Neuronal stem cell (in vitro differentiated cells): Measurements from ENCODE around the gene GASK1A.

Experiments
- DNase-seq: peaks from one replicate; pipeline ENCODE4 v3.0.0-alpha.2; 2013; ENCODE audit warnings: low spot score
- H2AFZ ChIP-seq: one replicate; pipeline ENCODE4 v1.6.1; 2013; ENCODE audit warnings: mild to moderate bottlenecking, low read length, inconsistent platforms
- H2AK5ac ChIP-seq: 2 replicates; pipeline ENCODE4 v1.6.1; 2013; ENCODE audit warnings: low read depth, mild to moderate bottlenecking, inconsistent platforms, low read length, moderate library complexity, mixed read lengths
- H2BK120ac ChIP-seq: 2 replicates; pipeline ENCODE4 v1.6.1; 2013; ENCODE audit warnings: low read depth, mild to moderate bottlenecking, inconsistent platforms, low read length, moderate library complexity, mixed read lengths
- H2BK12ac ChIP-seq: one replicate; pipeline ENCODE4 v1.6.1; 2013; ENCODE audit warnings: low read length, inconsistent platforms
- H2BK15ac ChIP-seq: 2 replicates; pipeline ENCODE4 v1.6.1; 2013; ENCODE audit warnings: mild to moderate bottlenecking, low read length, inconsistent platforms, mixed read lengths
- H2BK5ac ChIP-seq: one replicate; pipeline ENCODE4 v1.6.1; 2013; ENCODE audit warnings: inconsistent platforms, mild to moderate bottlenecking, low read length, moderate library complexity
- H3K14ac ChIP-seq: one replicate; pipeline ENCODE4 v1.6.1; 2013; ENCODE audit warnings: low read length, inconsistent platforms
- H3K18ac ChIP-seq: 2 replicates; pipeline ENCODE4 v1.6.1; 2013; ENCODE audit warnings: low read length, inconsistent platforms
- H3K23ac ChIP-seq: 2 replicates; pipeline ENCODE4 v1.6.1; 2013; ENCODE audit warnings: low read depth, mild to moderate bottlenecking, mixed read lengths, low read length, inconsistent platforms; ENCODE audit not compliant: poor library complexity
- H3K27ac ChIP-seq: replicated peaks from 3 replicates; pipeline ENCODE4 v1.5.1; 2013; ENCODE audit warnings: low read length, inconsistent platforms
- H3K27me3 ChIP-seq, 3 experiments: 2 replicates each; pipeline ENCODE4 v1.6.1; 2013; ENCODE audit warnings: low read length in 3 of 3, mild to moderate bottlenecking in 2 of 3, inconsistent platforms in 1 of 3, low read depth in 1 of 3, mixed read lengths in 1 of 3, moderate library complexity in 1 of 3; ENCODE audit not compliant: control insufficient read depth in 3 of 3, insufficient read depth in 3 of 3
- H3K36me3 ChIP-seq, 2 donors: replicated peaks in 1 of 2; 2 replicates each; pipeline ENCODE4 v1.6.1; 2013; ENCODE audit warnings: low read length in 2 of 2; ENCODE audit not compliant: control insufficient read depth in 2 of 2, insufficient read depth in 2 of 2
- H3K4ac ChIP-seq: 2 replicates; pipeline ENCODE4 v1.6.1; 2013; ENCODE audit warnings: inconsistent platforms, mild to moderate bottlenecking, low read length, moderate library complexity
- H3K4me1 ChIP-seq, 2 donors: 1 replicate in 1 of 2; 2 replicates in 1 of 2; pipeline ENCODE4 v1.6.1; 2013; ENCODE audit warnings: low read length in 2 of 2, low read depth in 1 of 2; ENCODE audit not compliant: control insufficient read depth in 2 of 2, insufficient read depth in 1 of 2
- H3K4me2 ChIP-seq: one replicate; pipeline ENCODE4 v1.6.1; 2013; ENCODE audit warnings: mild to moderate bottlenecking, low read length, inconsistent platforms; ENCODE audit not compliant: insufficient read depth, poor library complexity, severe bottlenecking
- H3K4me3 ChIP-seq, 2 donors: 2 replicates each; pipeline ENCODE4 v1.5.1; 2013; ENCODE audit warnings: low read length in 2 of 2, mild to moderate bottlenecking in 2 of 2, inconsistent platforms in 1 of 2, moderate library complexity in 1 of 2
- H3K79me1 ChIP-seq: one replicate; pipeline ENCODE4 v1.6.1; 2013; ENCODE audit warnings: low read depth, mild to moderate bottlenecking, inconsistent platforms, low read length, moderate library complexity
- H3K9ac ChIP-seq: one replicate; pipeline ENCODE4 v1.6.1; 2013; ENCODE audit warnings: mild to moderate bottlenecking, low read depth, low read length, inconsistent platforms; ENCODE audit not compliant: poor library complexity
- H3K9me3 ChIP-seq, 2 donors: replicated peaks in 1 of 2; 2 replicates each; pipeline versions ENCODE3 to v1.6.1; 2013; ENCODE audit warnings: low read length in 2 of 2, mild to moderate bottlenecking in 2 of 2, inconsistent platforms in 1 of 2, low read depth in 1 of 2, mixed read lengths in 1 of 2, moderate library complexity in 1 of 2; ENCODE audit not compliant: control insufficient read depth in 2 of 2, insufficient read depth in 1 of 2
- H4K8ac ChIP-seq: one replicate; pipeline ENCODE4 v1.6.1; 2013; ENCODE audit warnings: low read depth, mild to moderate bottlenecking, inconsistent platforms, low read length, moderate library complexity
- H4K91ac ChIP-seq: one replicate; pipeline ENCODE4 v1.6.1; 2013; ENCODE audit warnings: low read length, low read depth, mild to moderate bottlenecking, inconsistent platforms; ENCODE audit not compliant: poor library complexity
- WGBS, 2 donors: extraction: QIAGEN DNeasy Blood & Tissue Kit; methylation state at CpG; one replicate each; pipeline ENCODE4 v1.1.7; 2013; ENCODE audit warnings: missing lambda C conversion rate in 2 of 2, mixed read lengths in 1 of 2; ENCODE audit not compliant: insufficient read length in 2 of 2, insufficient replicate concordance in 1 of 2; ENCODE audit errors: extremely low coverage in 2 of 2; 5-methylcytosine and 5-hydroxymethylcytosine counted together

The GASK1A gene

GRCh38 chr3:43048470-43048869 is 69.4 kb downstream of the GASK1A start:
- Histone ChIP-seq H2BK5ac (no peak overlapping the region), H3K27me3 (no peaks in the 10 kb centered on the region), H3K9me3 (peaks cover 0 to 16% of the 10 kb centered on the region in 2 donors), H3K4ac (no peak overlapping the region), H4K8ac (no peak overlapping the region), H2AFZ (no peak overlapping the region), H2BK120ac (no peak overlapping the region), H3K27ac (no peak overlapping the region), H3K18ac (no peak overlapping the region), H3K4me3 (no peak overlapping the region), H3K79me1 (no peaks in the 10 kb centered on the region), H2BK15ac (no peak overlapping the region), H3K23ac (no peak overlapping the region), H2AK5ac (no peak overlapping the region), H3K14ac (no peak overlapping the region), H3K9ac (no peak overlapping the region), H3K4me1 (no peaks in the 10 kb centered on the region), H2BK12ac (no peak overlapping the region), H4K91ac (no peak overlapping the region), H3K4me2 (no peak overlapping the region), H3K36me3 (no peaks in the 10 kb centered on the region)
- DNase-seq, result no peak

GRCh38 chr3:43053291-43053690 is 74.2 kb downstream of the GASK1A start:
- no peak overlapping the region for H4K91ac ChIP-seq
- no peak overlapping the region for H3K4me3 ChIP-seq
- peaks cover 0 to 3% of the 10 kb centered on the region in 2 donors for H3K9me3 ChIP-seq
- H3K14ac ChIP-seq, result no peak overlapping the region
- no peak overlapping the region for H2BK12ac ChIP-seq
- H3K9ac ChIP-seq, result no peak overlapping the region
- H2BK15ac ChIP-seq, result no peak overlapping the region
- no peaks in the 10 kb centered on the region for H3K4me1 ChIP-seq
- no peak overlapping the region for H3K18ac ChIP-seq
- H4K8ac ChIP-seq, result no peak overlapping the region
- no peak overlapping the region for H3K23ac ChIP-seq
- no peak for DNase-seq
- no peak overlapping the region for H3K4me2 ChIP-seq
- no CpG with 5 or more reads among the region's 12 CpGs for WGBS, 2 donors
- no peak overlapping the region for H2BK120ac ChIP-seq
- no peaks in the 10 kb centered on the region for H3K36me3 ChIP-seq
- H2AFZ ChIP-seq, result no peak overlapping the region
- H3K27me3 ChIP-seq, result peaks cover 0 to 15% (median 0%) of the 10 kb centered on the region in 3 experiments
- no peak overlapping the region for H2AK5ac ChIP-seq
- H2BK5ac ChIP-seq, result no peak overlapping the region
- no peak overlapping the region for H3K27ac ChIP-seq
- no peak overlapping the region for H3K4ac ChIP-seq
- H3K79me1 ChIP-seq, result no peaks in the 10 kb centered on the region

GRCh38 chr3:43054754-43055153 is 75.6 kb downstream of the GASK1A start:
- Histone ChIP-seq H3K4me3 (no peak overlapping the region), H3K79me1 (no peaks in the 10 kb centered on the region), H2BK5ac (no peak overlapping the region), H3K4me2 (no peak overlapping the region), H3K27me3 (peaks cover 0 to 15% (median 0%) of the 10 kb centered on the region in 3 experiments), H3K9me3 (peaks cover 0 to 3% of the 10 kb centered on the region in 2 donors), H2AFZ (no peak overlapping the region), H3K14ac (no peak overlapping the region), H3K23ac (no peak overlapping the region), H3K9ac (no peak overlapping the region), H2BK120ac (no peak overlapping the region), H4K8ac (no peak overlapping the region), H2AK5ac (no peak overlapping the region), H2BK15ac (no peak overlapping the region), H3K4ac (no peak overlapping the region), H3K4me1 (no peaks in the 10 kb centered on the region), H3K27ac (no peak overlapping the region), H4K91ac (no peak overlapping the region), H3K36me3 (no peaks in the 10 kb centered on the region), H2BK12ac (no peak overlapping the region), H3K18ac (no peak overlapping the region)
- DNase-seq, result no peak
- WGBS, 2 donors, result no CpG with 5 or more reads among the region's 5 CpGs

- Histone ChIP-seq H3K4me1 (no peaks in the 10 kb centered on the region), H2AFZ (no peak overlapping the region), H3K4me3 (no peak overlapping the region), H2BK12ac (no peak overlapping the region), H3K27ac (no peak overlapping the region), H3K14ac (no peak overlapping the region), H3K23ac (peak overlapping the region; percentile 20), H2BK120ac (no peak overlapping the region), H4K8ac (no peak overlapping the region), H3K36me3 (no peaks in the 10 kb centered on the region), H3K9me3 (peaks cover 0 to 3% of the 10 kb centered on the region in 2 donors), H2BK15ac (no peak overlapping the region), H3K27me3 (peaks cover 0 to 15% (median 0%) of the 10 kb centered on the region in 3 experiments), H3K4ac (no peak overlapping the region), H3K18ac (peak overlapping the region; percentile 27), H4K91ac (no peak overlapping the region), H3K79me1 (no peaks in the 10 kb centered on the region), H2AK5ac (no peak overlapping the region), H2BK5ac (no peak overlapping the region), H3K9ac (no peak overlapping the region), H3K4me2 (no peak overlapping the region)
- no peak for DNase-seq
- no CpG with 5 or more reads among the region's 7 CpGs for WGBS, 2 donors
Observed at GRCh38 chr3:43055393-43055792, 76.3 kb downstream of the GASK1A start.
